Fibroblast of the conjunctiva (primary cell): Measurements from ENCODE around the gene TASOR2.

Experiments
- DNase-seq: peaks from one replicate; pipeline ENCODE4 v3.0.0-alpha.2; 2010; ENCODE audit warnings: low read depth

The TASOR2 gene

DNA sequence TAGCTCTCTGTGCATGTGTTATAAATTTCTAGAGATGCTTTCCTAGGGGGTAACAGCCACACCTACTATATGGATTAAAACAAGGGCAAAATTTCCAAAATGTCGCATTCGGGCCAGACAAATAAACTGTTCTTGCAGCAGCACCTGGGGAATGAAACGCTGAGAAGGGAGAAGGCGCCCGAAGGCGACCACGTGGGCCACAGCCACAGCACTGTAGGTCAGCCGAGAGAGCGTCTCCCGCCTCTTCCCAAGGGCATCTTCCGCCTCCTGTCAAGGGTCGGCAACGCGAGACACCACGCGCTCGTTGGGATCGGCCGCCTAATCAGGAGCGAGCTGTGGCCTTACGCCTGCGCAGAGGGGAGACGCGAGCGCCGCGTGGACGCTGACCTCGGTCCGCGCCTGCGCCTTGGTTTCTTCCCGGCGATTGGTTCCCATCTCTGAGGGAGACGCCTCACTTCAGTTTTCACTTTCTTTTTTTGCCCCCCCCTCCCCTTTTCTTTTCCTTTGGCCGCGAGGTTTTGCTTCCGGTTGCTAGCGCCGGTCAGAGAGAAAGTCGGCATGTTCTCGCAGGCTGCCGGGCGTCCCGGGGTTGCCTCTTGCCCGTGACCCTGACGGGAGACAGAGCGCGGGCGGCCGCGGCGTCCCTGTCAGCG, at the start of gene TASOR2:
TSS of gene TASOR2 (plus strand) at position 521 of the 653 bp plus-strand sequence. CDS start 35,805 bp downstream, outside the sequence.
- DNase-seq = peak; percentile 96

GRCh38 chr10:5634918-5635317, 49.7 kb upstream of the TASOR2 start:
- DNase-seq = no peak

DNA sequence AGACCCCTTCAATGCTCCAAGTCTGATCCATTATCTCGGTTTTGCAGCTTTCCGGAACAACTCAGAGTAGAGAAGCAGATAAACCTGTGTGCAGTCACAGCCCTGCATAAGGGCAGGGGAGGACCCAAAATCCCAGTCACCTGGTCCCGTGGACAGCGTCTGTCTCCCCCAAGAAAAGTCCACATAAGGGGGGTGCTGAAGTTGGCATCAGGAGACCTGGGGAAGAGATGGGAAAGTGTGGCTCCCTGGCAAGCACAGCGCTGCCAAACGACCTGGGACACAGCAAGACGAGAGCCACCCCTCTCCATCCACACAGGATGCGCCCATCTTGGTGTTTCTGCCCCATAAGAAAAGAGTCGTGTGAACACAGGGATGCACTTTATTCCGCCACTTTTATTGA, 46.1 kb upstream of the TASOR2 start:
- DNase-seq = no peak

- no peak for DNase-seq
Observed at GRCh38 chr10:5639066-5639465, 45.6 kb upstream of the TASOR2 start.

GRCh38 chr10:5640036-5640435, 44.6 kb upstream of the TASOR2 start:
- DNase-seq = no peak

DNA sequence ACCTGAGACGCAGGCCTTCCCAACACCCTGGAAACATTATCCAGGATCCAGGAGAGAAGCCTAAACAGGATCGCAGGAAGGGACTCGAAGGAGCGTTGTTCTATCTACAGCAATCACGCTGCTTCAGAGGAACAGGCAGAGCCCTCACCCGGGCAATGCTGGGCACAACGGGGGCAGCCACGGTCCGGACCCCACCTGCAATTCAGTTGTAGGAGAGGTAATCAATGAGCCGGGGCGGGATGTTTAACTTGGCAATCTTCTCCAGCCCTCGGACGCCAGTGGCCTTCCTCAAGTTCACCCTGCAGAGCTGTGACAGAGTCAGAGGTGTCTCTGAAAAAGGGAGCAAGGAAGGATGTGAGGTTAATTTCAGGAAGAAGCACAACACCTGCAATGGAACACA, 44.1 kb upstream of the TASOR2 start:
- DNase-seq = no peak

- DNase-seq = no peak
Observed at GRCh38 chr10:5641501-5641900, 43.1 kb upstream of the TASOR2 start.

- DNase-seq = no peak
Observed at GRCh38 chr10:5643346-5644067, 41.1 kb upstream of the TASOR2 start.

- no peak for DNase-seq
Observed at GRCh38 chr10:5644930-5645329, 39.7 kb upstream of the TASOR2 start.

DNA sequence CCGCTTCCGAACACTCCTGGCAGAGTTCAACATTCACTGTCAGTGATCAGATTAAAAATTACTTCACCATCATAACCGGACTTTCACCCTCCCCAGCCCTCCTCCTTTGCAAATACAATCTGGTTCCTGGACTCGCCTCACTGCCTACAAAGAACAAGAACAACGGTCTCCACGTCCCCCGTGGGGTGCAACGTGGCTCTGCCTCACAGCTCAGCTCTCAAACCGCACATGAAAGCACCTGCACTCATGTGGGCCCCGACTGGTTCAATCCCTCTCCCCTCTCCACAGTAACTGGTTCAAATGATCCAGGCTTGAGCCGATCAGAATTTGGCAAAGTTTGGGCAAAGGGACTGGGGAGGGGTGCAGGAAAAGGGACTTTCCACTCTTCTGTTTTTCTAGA, 39.3 kb upstream of the TASOR2 start:
- DNase-seq = no peak

DNA sequence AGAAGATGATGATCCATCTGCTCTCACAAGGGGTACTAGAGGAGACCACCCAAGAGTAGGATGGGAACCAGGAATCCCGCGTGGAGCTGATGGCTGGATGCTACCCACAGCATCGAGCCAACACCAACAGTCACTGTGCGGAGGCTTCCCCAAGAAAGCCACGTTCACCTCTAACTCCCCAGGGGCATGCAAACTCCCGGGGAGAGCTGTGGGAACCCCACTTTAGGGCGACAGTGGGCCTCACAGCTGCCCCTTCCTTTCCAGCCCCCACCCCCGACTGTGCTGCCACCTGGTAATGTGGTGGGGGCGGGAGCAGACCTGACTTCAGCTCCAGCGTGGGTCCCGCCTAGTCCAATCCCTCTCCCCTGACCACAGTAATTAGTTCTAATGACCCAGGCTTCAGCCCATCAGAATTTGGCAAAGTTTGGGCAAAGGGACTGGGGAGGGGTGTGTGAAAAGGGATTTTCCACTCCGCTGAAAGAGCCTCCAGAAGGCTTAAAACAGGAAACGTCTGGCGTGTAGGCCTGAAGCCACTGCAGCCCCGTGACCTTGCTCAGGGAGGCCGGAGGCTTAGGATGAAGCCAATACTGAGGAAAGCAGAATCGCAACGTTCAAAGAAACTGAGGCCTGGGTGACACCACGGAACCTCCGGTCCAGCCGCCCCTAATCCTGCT, 38.6 kb upstream of the TASOR2 start:
- DNase-seq = no peak

DNA sequence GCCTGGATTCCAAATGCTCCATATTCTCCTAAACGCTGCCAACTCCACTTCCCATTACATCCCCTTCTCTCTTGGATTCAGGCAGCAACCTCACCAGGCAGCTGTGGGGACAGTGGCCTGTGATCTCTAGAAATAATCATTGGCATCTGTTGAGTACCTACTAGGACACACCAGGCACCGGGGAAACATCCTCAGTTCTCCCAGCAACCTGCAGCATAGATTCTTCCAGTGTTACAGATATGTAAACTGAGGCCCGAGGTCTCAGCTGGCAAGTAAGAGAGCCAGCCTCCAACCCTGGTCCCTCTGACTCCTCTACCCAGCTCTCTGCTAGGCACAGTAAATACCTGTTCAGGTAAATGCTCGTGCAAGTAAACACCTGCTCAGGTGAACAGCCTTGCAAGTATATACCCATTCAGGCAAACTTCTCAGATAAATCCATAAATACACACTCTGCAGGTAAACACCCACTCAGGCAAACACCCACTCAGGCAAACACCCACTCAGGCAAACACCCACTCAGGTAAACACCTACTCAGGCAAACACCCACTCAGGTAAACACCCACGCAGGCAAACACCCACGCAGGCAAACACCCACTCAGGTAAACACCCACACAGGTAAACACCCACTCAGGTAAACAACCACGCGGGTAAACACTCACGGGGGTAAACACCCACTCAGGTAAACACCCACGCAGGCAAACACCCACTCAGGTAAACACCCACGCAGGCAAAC, 37.0 kb upstream of the TASOR2 start:
- no peak for DNase-seq

DNA sequence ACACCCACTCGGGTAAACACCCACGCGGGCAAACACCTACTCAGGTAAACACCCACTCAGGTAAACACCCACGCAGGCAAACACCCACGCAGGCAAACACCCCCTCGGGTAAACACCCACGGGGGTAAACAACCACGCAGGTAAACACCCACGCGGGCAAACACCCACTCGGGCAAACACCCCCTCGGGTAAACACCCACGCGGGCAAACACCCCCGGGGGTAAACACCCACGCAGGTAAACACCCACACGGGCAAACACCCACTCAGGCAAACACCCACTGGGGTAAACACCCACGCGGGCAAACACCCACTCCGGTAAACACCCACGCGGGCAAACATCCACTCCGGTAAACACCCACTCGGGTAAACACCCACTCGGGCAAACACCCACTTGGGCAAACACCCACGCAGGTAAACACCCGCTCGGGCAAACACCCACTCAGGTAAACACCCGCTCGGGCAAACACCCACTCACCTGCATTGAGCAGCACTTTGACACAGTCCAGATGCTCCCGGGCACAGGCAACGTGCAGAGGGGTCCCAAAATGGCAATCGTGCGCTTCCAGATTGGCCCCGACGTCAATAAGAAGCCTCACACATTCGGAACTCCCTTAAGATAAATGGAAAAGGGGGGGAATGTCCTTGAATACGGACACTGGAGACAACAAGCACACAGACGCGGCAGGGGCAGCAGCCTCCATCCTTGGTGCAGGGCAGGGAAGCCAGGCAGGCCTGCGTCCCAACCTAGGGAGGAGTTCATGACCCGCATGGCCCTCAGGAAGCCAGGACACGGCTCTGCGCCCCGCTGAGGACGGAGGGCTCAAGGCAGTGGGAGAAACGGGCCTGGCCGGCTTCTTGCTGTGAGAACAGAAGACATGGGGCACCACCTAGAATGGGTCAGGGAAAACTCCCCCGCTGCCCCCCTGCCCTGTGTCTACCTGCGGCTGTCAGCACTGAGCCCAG, 35.9 kb upstream of the TASOR2 start:
- no peak for DNase-seq

GRCh38 chr10:5649746-5650145, 34.9 kb upstream of the TASOR2 start:
- no peak for DNase-seq

GRCh38 chr10:5650664-5651387, 33.8 kb upstream of the TASOR2 start:
- no peak for DNase-seq

GRCh38 chr10:5651388-5651764, 33.3 kb upstream of the TASOR2 start:
- no peak for DNase-seq

- no peak for DNase-seq
Observed at GRCh38 chr10:5652746-5653145, 31.9 kb upstream of the TASOR2 start.

DNA sequence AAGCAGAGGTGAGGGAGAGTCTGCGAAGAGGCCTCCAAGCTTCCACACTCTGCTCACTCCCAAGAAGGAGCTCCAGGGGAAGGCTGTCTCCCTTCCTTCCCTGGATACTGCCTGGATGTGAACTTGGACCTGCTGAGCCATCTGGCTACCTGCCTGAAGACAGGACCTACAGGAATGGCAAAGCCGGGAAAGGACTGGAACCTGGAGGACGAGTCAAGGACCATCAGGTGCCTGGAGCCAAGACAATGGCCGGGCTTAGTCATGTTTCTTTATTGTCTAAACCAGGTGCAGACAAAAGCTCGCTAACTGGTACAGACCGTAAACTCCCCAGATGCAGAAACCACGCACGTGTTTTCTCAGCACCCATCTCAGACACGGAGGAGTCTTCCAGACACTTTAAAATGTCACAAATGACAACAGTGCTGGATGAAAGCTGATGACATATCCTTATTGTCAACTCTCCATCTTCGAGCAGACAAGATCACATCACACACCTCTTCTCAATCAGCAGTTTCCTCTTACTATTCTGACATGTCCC, 30.4 kb upstream of the TASOR2 start:
- DNase-seq = no peak

- no peak for DNase-seq
Observed at GRCh38 chr10:5655121-5655520, 29.5 kb upstream of the TASOR2 start.
